WI38 (cell line): ENCODE data around the gene RTN4IP1.
"Not testable (repeated sequence)": the region's sequence is repeated elsewhere in the genome, so short reads cannot be mapped to it uniquely, and the experiment has no call there.

Source experiments
- H3K4me3 ChIP-seq: 2 replicates; pipeline ENCODE4 v1.5.1; 2011; ENCODE audit warnings: low read depth, mild to moderate bottlenecking, control low read depth, low read length
- TF ChIP-seq, protein P1 (sequence below): IDR thresholded peaks from 2 replicates; pipeline ENCODE4 v1.5.1; 2012; ENCODE audit warnings: low read depth, mild to moderate bottlenecking, control low read depth, low read length

Gene RTN4IP1

DNA sequence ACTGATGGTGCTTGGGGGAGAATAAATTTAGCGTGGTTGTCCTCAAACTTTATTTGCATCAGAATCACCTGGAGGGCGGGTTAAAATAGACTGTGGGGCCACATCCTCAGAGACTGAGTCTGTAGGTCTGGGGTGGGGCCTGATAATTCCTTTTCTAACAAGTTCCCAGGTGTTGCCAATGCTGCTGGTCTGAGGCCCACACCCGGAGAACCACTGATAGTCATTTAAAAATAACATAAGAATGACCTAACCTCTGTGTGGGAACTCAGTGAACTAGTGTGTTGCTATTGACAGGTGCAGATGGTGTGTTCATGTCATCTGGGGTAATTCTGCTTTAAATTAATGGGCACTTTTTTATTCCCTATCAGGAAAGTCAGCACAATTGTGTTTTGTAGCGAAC lies 64.8 kb downstream of the RTN4IP1 start:
- TF ChIP-seq, protein P1, sequence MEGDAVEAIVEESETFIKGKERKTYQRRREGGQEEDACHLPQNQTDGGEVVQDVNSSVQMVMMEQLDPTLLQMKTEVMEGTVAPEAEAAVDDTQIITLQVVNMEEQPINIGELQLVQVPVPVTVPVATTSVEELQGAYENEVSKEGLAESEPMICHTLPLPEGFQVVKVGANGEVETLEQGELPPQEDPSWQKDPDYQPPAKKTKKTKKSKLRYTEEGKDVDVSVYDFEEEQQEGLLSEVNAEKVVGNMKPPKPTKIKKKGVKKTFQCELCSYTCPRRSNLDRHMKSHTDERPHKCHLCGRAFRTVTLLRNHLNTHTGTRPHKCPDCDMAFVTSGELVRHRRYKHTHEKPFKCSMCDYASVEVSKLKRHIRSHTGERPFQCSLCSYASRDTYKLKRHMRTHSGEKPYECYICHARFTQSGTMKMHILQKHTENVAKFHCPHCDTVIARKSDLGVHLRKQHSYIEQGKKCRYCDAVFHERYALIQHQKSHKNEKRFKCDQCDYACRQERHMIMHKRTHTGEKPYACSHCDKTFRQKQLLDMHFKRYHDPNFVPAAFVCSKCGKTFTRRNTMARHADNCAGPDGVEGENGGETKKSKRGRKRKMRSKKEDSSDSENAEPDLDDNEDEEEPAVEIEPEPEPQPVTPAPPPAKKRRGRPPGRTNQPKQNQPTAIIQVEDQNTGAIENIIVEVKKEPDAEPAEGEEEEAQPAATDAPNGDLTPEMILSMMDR = no peak
- H3K4me3 ChIP-seq = no peak overlapping the region

DNA sequence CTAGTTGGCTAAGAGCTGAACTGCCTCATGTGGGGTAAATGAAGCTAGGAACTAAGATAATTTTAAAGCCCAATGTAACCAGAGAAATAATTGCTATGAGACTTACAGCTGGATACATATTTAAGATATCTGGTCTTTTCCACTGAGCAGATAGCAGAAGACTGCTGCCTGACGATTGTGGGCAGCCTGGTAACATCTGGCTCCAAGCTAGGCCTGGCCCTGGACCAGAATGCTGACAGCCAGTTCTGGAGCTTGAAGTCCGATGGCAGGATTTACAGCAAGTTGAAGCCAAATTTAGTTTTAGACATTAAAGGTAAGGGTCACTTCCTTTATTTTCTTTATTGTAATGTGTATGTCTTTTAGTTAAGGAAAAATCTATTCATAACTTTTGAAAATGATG lies 65.7 kb downstream of the RTN4IP1 start:
- no peak overlapping the region for H3K4me3 ChIP-seq
- TF ChIP-seq, protein P1 = no peak

DNA sequence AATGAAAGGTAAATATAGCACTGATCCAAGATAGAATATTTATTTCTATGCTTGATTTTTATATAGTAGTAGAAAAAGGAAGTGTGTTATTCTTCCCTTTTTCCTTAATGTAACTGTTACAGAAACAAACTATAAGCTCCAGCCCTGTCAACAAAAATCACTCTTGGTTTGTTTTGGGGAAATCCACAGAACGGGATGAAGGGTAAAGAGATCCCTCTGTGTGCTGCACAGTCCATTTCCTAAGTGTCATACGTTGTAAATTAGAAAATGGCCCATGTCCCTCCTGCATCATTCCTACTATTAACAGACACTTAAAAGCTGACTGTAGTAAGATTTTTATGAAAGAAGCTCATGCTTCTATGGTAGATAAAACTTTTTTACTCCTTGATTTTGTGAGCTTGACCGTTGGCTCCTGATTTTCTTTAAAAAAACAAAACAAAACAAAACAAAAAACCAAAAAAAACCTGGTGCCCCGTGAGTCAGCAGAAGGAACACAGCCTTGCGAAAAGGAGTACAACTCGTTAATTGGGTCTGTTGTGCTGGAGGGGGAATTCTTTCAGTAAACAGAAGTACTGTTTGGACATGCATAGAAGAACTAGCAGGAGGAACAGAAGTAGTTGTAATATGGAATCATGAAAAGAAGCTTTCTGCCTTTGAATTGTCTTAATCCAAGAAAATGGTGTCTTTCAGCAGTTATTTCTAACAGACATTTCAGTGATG lies 67.5 kb downstream of the RTN4IP1 start:
- TF ChIP-seq, protein P1 = no peak
- no peak overlapping the region for H3K4me3 ChIP-seq

DNA sequence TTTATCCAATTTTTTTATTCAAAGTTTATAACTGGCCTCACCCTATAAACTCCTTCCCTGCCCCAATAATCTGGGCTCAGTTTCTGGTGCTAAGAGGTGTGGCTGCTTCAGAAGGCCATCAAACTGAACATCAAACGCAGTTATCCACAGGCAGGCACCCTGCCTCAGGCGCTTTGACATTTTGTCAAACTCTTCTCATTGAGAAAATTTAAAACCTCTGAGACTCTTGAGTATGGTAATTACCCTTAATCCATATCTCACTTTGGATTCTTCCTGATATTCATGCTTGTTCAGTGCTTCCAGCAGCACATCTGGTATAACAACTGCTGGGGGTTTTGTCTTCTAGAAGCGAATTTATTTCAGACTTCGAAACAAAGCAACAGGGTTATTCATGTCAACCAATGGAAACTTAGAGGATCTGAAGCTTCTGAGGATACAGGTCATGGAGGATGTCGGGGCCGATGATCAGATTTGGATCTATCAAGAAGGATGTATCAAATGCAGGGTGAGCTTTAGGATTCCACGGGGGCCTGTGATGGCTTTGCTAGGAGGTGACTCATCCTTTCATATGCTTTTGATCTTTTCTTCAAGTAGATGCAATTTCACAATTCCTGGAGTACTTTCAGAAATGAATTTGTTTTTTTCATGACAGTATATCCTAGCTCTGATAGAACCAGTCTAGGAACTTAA lies 68.2 kb downstream of the RTN4IP1 start:
- TF ChIP-seq, protein P1 = no peak
- H3K4me3 ChIP-seq = no peak overlapping the region

DNA sequence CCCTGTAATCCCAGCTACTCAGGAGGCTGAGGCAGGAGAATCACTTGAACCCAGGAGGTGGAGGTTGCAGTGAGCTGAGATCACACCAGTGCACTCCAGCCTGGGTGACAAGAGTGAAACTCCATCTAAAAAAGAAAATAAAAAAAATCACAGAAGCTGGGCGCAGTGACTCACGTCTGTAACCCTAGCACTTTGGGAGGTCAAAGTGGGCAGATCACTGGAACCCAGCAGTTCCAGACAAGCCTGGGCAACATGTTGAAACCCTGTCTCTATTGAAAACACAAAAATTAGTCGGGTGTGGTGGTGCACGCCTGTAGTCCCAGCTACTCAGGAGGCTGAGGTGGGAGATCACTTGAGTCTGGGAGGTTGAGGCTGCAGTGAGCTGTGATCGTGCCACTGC lies 69.6 kb downstream of the RTN4IP1 start:
- not testable (repeated sequence) for H3K4me3 ChIP-seq

DNA sequence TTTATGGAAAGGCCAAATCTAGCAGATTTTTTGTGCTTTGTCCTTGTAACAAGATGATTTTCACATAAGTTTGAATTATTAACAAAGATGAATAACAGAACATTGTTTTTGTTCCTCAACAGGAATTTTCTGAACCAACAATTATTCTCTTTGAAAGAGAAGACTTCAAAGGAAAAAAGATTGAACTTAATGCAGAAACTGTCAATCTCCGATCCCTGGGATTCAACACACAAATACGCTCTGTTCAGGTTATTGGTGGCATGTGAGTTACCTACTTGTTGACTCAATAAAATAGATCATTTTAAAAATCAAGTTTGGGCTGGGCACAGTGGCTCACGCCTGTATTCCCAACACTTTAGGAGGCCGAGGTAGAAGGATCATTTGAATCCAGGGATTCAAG lies 70.9 kb downstream of the RTN4IP1 start:
- TF ChIP-seq, protein P1 = no peak
- no peak overlapping the region for H3K4me3 ChIP-seq

DNA sequence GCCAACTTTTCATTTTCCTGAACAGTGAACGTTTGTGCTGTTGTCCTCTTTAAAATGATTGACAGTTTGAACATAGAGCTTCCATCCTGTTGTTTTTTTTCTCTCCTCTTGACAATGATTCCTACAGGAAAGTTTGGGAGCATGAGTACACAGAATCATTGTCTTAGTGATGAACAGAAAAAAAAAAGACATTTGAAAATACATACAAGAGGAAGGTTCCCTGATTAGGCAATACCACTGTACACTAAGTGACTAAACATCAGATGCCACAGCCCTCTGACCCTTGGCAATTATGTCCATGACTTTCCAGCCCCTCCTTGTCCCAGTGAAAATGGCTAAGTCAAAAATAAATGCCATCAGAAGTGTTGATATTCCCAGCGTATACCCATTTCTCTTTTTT lies 71.5 kb downstream of the RTN4IP1 start:
- no peak overlapping the region for H3K4me3 ChIP-seq
- TF ChIP-seq, protein P1 = no peak
